GM23248 (cell line): ENCODE results near the gene CREB5. TPM values are rescaled to one million over a fixed set of nuclear protein-coding genes. Genes with fewer than 3 reads are reported as not detected.

Experiments used
- DNase-seq: peaks from one replicate; pipeline ENCODE4 v3.0.0-alpha.2; 2015
- H2AFZ ChIP-seq: fragments of 200-600 bp; sonication (generic); 2 replicates; pipeline ENCODE4 v1.6.1; 2016; ENCODE audit warnings: antibody characterized with exemption
- H3F3A ChIP-seq: fragments of 200-600 bp; sonication (generic); 2 replicates; pipeline ENCODE4 v1.6.1; 2016; ENCODE audit warnings: mild to moderate bottlenecking, antibody characterized with exemption, mixed run types; ENCODE audit not compliant: insufficient read depth
- H3K27ac ChIP-seq: fragments of 200-600 bp; sonication (generic); 2 replicates; pipeline ENCODE4 v1.5.1; 2016; ENCODE audit warnings: mild to moderate bottlenecking
- H3K27me3 ChIP-seq: fragments of 200-600 bp; sonication (generic); replicated peaks from 2 replicates; pipeline ENCODE4 v1.6.1; 2016; ENCODE audit warnings: mild to moderate bottlenecking; ENCODE audit not compliant: insufficient read depth
- H3K36me3 ChIP-seq: fragments of 200-600 bp; sonication (generic); 2 replicates; pipeline ENCODE4 v1.6.1; 2016; ENCODE audit warnings: low read depth, mild to moderate bottlenecking
- H3K4me1 ChIP-seq: fragments of 200-600 bp; sonication (generic); 2 replicates; pipeline ENCODE4 v1.6.1; 2016; ENCODE audit warnings: mild to moderate bottlenecking; ENCODE audit not compliant: insufficient read depth
- H3K4me2 ChIP-seq: fragments of 200-600 bp; sonication (generic); one replicate; pipeline ENCODE4 v1.6.1; 2016; ENCODE audit warnings: mild to moderate bottlenecking; ENCODE audit not compliant: unreplicated experiment
- H3K4me3 ChIP-seq: fragments of 200-600 bp; sonication (generic); 2 replicates; pipeline ENCODE4 v1.5.1; 2016; ENCODE audit warnings: mild to moderate bottlenecking
- H3K79me2 ChIP-seq: fragments of 200-600 bp; sonication (generic); 2 replicates; pipeline ENCODE4 v1.6.1; 2016; ENCODE audit warnings: mild to moderate bottlenecking; ENCODE audit not compliant: insufficient read depth
- H3K9ac ChIP-seq: fragments of 200-600 bp; sonication (generic); 2 replicates; pipeline ENCODE4 v1.6.1; 2016; ENCODE audit warnings: mild to moderate bottlenecking
- H3K9me2 ChIP-seq: fragments of 200-600 bp; sonication (generic); 2 replicates; pipeline ENCODE4 v1.6.1; 2016; ENCODE audit warnings: mixed run types, mild to moderate bottlenecking, moderate library complexity; ENCODE audit not compliant: insufficient read depth
- H3K9me3 ChIP-seq: fragments of 200-600 bp; sonication (generic); one replicate; pipeline ENCODE4 v1.6.1; 2017; ENCODE audit warnings: low read depth
- H4K20me1 ChIP-seq: fragments of 200-600 bp; sonication (generic); 2 replicates; pipeline ENCODE4 v1.6.0; 2016; ENCODE audit not compliant: insufficient read depth
- EZH2 ChIP-seq: fragments of 200-600 bp; sonication (generic); IDR thresholded peaks from 2 replicates; pipeline ENCODE4 v1.6.1; 2018; ENCODE audit warnings: antibody characterized with exemption, mild to moderate bottlenecking; ENCODE audit not compliant: insufficient read depth, poor library complexity, severe bottlenecking
- EZH2phosphoT487 ChIP-seq: fragments of 200-600 bp; sonication (generic); IDR thresholded peaks from 2 replicates; pipeline ENCODE4 v1.6.1; 2018; ENCODE audit warnings: antibody characterized with exemption, moderate library complexity, mild to moderate bottlenecking, low read depth; ENCODE audit not compliant: insufficient read depth
- WGBS, 2 experiments: methylation state at CpG; one replicate each; pipeline ENCODE4 v1.1.6; 2015 to 2017; ENCODE audit warnings: low lambda C conversion rate in 2 of 2, low coverage in 1 of 2; ENCODE audit errors: missing lambda C conversion rate in 2 of 2; 5-methylcytosine and 5-hydroxymethylcytosine counted together
- in situ Hi-C: fragments of 300-500 bp; cut with MboI; formaldehyde crosslinking; loops from 2 replicates; pipeline ENCODE4 v1.15.0; 2020
- polyA plus RNA-seq: library from polyadenylated mRNA; unstranded; fragments of >200 nt; fragmentation: Nextera tagmentation; extraction: Ambion mirVana; gene quantifications from 2 replicates; pipeline ENCODE4 v1.2.1, GENCODE V29; 2016
- total RNA-seq: library from RNA; depleted of rRNA; stranded (reverse); fragments of >200 nt; shearing (Covaris generic); gene quantifications from 2 replicates; pipeline ENCODE4 v1.2.3, GENCODE V29; 2014

CREB5 gene
- total and polyA plus RNA-seq, 2 experiments from 2014 or later = 13.6 to 19.2 TPM

- Histone ChIP-seq H3K27me3 (no peaks in the 10 kb centered on the region), H3K36me3 (no peaks in the 10 kb centered on the region), H3K4me3 (no peak overlapping the region), H3K4me1 (peaks cover 24% of the 10 kb centered on the region), H3K9ac (no peak overlapping the region), H3F3A (peaks cover 15% of the 10 kb centered on the region; the same call in 1 of the 2 replicates), H2AFZ (no peak overlapping the region), H3K27ac (peak overlapping the region; percentile 68; the same call in 1 of the 2 replicates), H3K9me2 (no peaks in the 10 kb centered on the region), H4K20me1 (no peaks in the 10 kb centered on the region), H3K79me2 (no peaks in the 10 kb centered on the region), H3K9me3 (no peaks in the 10 kb centered on the region), H3K4me2 (no peak overlapping the region)
- no peak for DNase-seq
- TF ChIP-seq EZH2phosphoT487 = no peak
- no peak for TF ChIP-seq EZH2
- WGBS, 2 experiments = 93 to 98% methylated on average over 2 of the region's 2 CpGs
- in situ Hi-C loops = no loop called here
Observed at GRCh38 chr7:28529755-28530154, 117.4 kb downstream of the CREB5 start.

GRCh38 chr7:28530175-28530802 lies 118.0 kb downstream of the CREB5 start:
- Histone ChIP-seq H3K36me3 (no peaks in the 10 kb centered on the region), H2AFZ (no peak overlapping the region), H3K4me1 (peaks cover 24% of the 10 kb centered on the region), H3K9me2 (no peaks in the 10 kb centered on the region), H3K4me3 (no peak overlapping the region), H3K4me2 (no peak overlapping the region), H4K20me1 (no peaks in the 10 kb centered on the region), H3K27me3 (no peaks in the 10 kb centered on the region), H3K79me2 (no peaks in the 10 kb centered on the region), H3F3A (peaks cover 15% of the 10 kb centered on the region; the same call in 1 of the 2 replicates), H3K9ac (no peak overlapping the region), H3K9me3 (no peaks in the 10 kb centered on the region), H3K27ac (no peak overlapping the region)
- no peak for DNase-seq
- no peak for TF ChIP-seq EZH2
- no peak for TF ChIP-seq EZH2phosphoT487
- WGBS, 2 experiments = 92 to 93% methylated on average over 12 of the region's 12 CpGs
- in situ Hi-C loops = no loop called here

- Histone ChIP-seq H3K27me3 (no peaks in the 10 kb centered on the region), H3K36me3 (no peaks in the 10 kb centered on the region), H2AFZ (no peak overlapping the region), H4K20me1 (no peaks in the 10 kb centered on the region), H3K9me3 (no peaks in the 10 kb centered on the region), H3K79me2 (no peaks in the 10 kb centered on the region), H3K9ac (no peak overlapping the region), H3K4me3 (no peak overlapping the region), H3K9me2 (no peaks in the 10 kb centered on the region), H3K4me1 (peaks cover 24% of the 10 kb centered on the region), H3K27ac (no peak overlapping the region), H3K4me2 (no peak overlapping the region), H3F3A (peaks cover 20% of the 10 kb centered on the region)
- no peak for DNase-seq
- TF ChIP-seq EZH2phosphoT487 = no peak
- no peak for TF ChIP-seq EZH2
- WGBS, 2 experiments = 82% methylated on average over 4 of the region's 4 CpGs
- in situ Hi-C loops = no loop called here
Observed at GRCh38 chr7:28530803-28531175, 118.5 kb downstream of the CREB5 start.

- H3K9me2 ChIP-seq = no peaks in the 10 kb centered on the region
- 66 to 70% methylated on average over 3 of the region's 3 CpGs for WGBS, 2 experiments
- DNase-seq = no peak
- H2AFZ ChIP-seq = no peak overlapping the region
- peaks cover 24% of the 10 kb centered on the region for H3K4me1 ChIP-seq
- H3K9me3 ChIP-seq = no peaks in the 10 kb centered on the region
- H3K4me2 ChIP-seq = no peak overlapping the region
- no peaks in the 10 kb centered on the region for H3K27me3 ChIP-seq
- H3K4me3 ChIP-seq = no peak overlapping the region
- peaks cover 22% of the 10 kb centered on the region for H3F3A ChIP-seq
- no peak for TF ChIP-seq EZH2
- no peak for TF ChIP-seq EZH2phosphoT487
- H3K79me2 ChIP-seq = no peaks in the 10 kb centered on the region
- H3K9ac ChIP-seq = no peak overlapping the region
- in situ Hi-C loops = no loop called here
- no peaks in the 10 kb centered on the region for H3K36me3 ChIP-seq
- H4K20me1 ChIP-seq = no peaks in the 10 kb centered on the region
- no peak overlapping the region for H3K27ac ChIP-seq
Observed at GRCh38 chr7:28531291-28531690, 119.0 kb downstream of the CREB5 start.

- no peak overlapping the region for H3K4me3 ChIP-seq
- TF ChIP-seq EZH2phosphoT487 (no peak), EZH2 (no peak)
- no peaks in the 10 kb centered on the region for H3K9me3 ChIP-seq
- no peaks in the 10 kb centered on the region for H4K20me1 ChIP-seq
- no peak overlapping the region for H3K27ac ChIP-seq
- H3K9me2 ChIP-seq = no peaks in the 10 kb centered on the region
- H3K79me2 ChIP-seq = no peaks in the 10 kb centered on the region
- H2AFZ ChIP-seq = no peak overlapping the region
- DNase-seq = no peak
- H3K4me2 ChIP-seq = no peak overlapping the region
- H3K9ac ChIP-seq = no peak overlapping the region
- in situ Hi-C loops = no loop called here
- H3F3A ChIP-seq = peaks cover 22% of the 10 kb centered on the region
- WGBS, 2 experiments = 85 to 87% methylated on average over 7 of the region's 7 CpGs
- no peaks in the 10 kb centered on the region for H3K27me3 ChIP-seq
- peaks cover 24% of the 10 kb centered on the region for H3K4me1 ChIP-seq
- H3K36me3 ChIP-seq = no peaks in the 10 kb centered on the region
Observed at GRCh38 chr7:28532181-28532580, 119.9 kb downstream of the CREB5 start.
